SK-N-SH (cell line): ENCODE data around the gene DGKI. TPM values are rescaled to one million over a fixed set of nuclear protein-coding genes. Genes with fewer than 3 reads are reported as not detected.

ENCODE experiments used
- CTCF ChIA-PET: fragments of 300-600, 350-600 bp; formaldehyde crosslinking; extraction: SDS; loops from one replicate; lab custom pipeline; 2021; lab: Yijun Ruan, JAX
- POLR2A ChIA-PET: fragments of 350-600 bp; sonication (Branson Sonifier 250); formaldehyde crosslinking; extraction: SDS; loops from one replicate; lab custom pipeline; 2020; ENCODE audit warnings: antibody characterized with exemption, inconsistent platforms; lab: Yijun Ruan, JAX
- DNase-seq: peaks from one replicate; pipeline ENCODE4 v3.0.0; 2012
- H2AFZ ChIP-seq: fragments of 200-600 bp; sonication (generic); 2 replicates; pipeline ENCODE4 v1.8.1; 2016; ENCODE audit warnings: antibody characterized with exemption, mild to moderate bottlenecking, low read depth
- H3F3A ChIP-seq: fragments of 200-600 bp; sonication (generic); replicated peaks from 2 replicates; pipeline ENCODE3; 2016; ENCODE audit warnings: antibody characterized with exemption, mild to moderate bottlenecking; ENCODE audit not compliant: insufficient read depth
- H3K27ac ChIP-seq, 2 experiments: fragments of 200-500 bp in 1 of 2; fragments of 200-600 bp in 1 of 2; sonication (Bioruptor generic) in 1 of 2; sonication (generic), shearing (Covaris generic) in 1 of 2; 2 replicates each; pipeline versions ENCODE4 v1.5.1 to v1.6.1; 2014 to 2016; ENCODE audit warnings: low read depth in 2 of 2, inconsistent platforms in 1 of 2, low read length in 1 of 2, mild to moderate bottlenecking in 1 of 2, mixed read lengths in 1 of 2
- H3K27me3 ChIP-seq: fragments of 200-600 bp; sonication (generic), shearing (Covaris generic); 2 replicates; pipeline ENCODE4 v1.6.1; 2016; ENCODE audit warnings: mixed run types; ENCODE audit not compliant: insufficient read depth
- H3K36me3 ChIP-seq, 2 experiments: fragments of 200-500 bp in 1 of 2; fragments of 200-600 bp in 1 of 2; sonication (Bioruptor generic) in 1 of 2; sonication (generic) in 1 of 2; replicated peaks in 1 of 2; 2 replicates each; pipeline versions ENCODE3 to v1.5.1; 2014 to 2016; ENCODE audit warnings: low read length in 1 of 2, mild to moderate bottlenecking in 1 of 2; ENCODE audit not compliant: insufficient read depth in 2 of 2, control insufficient read depth in 1 of 2
- H3K4me1 ChIP-seq, 2 experiments: fragments of 200-500 bp in 1 of 2; fragments of 200-600 bp in 1 of 2; sonication (Bioruptor generic) in 1 of 2; sonication (generic), shearing (Covaris generic) in 1 of 2; 2 replicates each; pipeline versions ENCODE4 v1.5.1 to v1.6.1; 2014 to 2016; ENCODE audit warnings: low read depth in 1 of 2, low read length in 1 of 2, mixed run types in 1 of 2; ENCODE audit not compliant: insufficient read depth in 2 of 2, control insufficient read depth in 1 of 2
- H3K4me2 ChIP-seq: fragments of 200-600 bp; sonication (generic), shearing (Covaris generic); 2 replicates; pipeline ENCODE4 v1.6.1; 2017; ENCODE audit warnings: mixed run types
- H3K4me3 ChIP-seq, 2 experiments: fragments of 200-500 bp in 1 of 2; fragments of 200-600 bp in 1 of 2; sonication (Bioruptor generic) in 1 of 2; sonication (generic), shearing (Covaris generic) in 1 of 2; 2 replicates each; pipeline versions ENCODE4 v1.5.1 to v1.8.1; 2014 to 2016; ENCODE audit warnings: low read depth in 2 of 2, inconsistent platforms in 1 of 2, low read length in 1 of 2, mild to moderate bottlenecking in 1 of 2, mixed read lengths in 1 of 2, moderate library complexity in 1 of 2
- H3K79me2 ChIP-seq: fragments of 200-600 bp; sonication (generic); 2 replicates; pipeline ENCODE4 v1.8.1; 2017; ENCODE audit warnings: mild to moderate bottlenecking; ENCODE audit not compliant: insufficient read depth
- H3K9ac ChIP-seq: fragments of 200-600 bp; sonication (generic); 2 replicates; pipeline ENCODE4 v1.6.1; 2017; ENCODE audit warnings: mixed run types
- H3K9me2 ChIP-seq: fragments of 200-600 bp; sonication (generic); 2 replicates; pipeline ENCODE4 v1.6.1; 2017; ENCODE audit warnings: mixed run types
- H3K9me3 ChIP-seq: fragments of 200-600 bp; sonication (generic); 2 replicates; pipeline ENCODE4 v1.6.1; 2017; ENCODE audit warnings: mixed run types, mild to moderate bottlenecking, moderate library complexity
- H4K20me1 ChIP-seq: fragments of 200-600 bp; sonication (generic); 2 replicates; pipeline ENCODE4 v1.6.1; 2017; ENCODE audit warnings: mild to moderate bottlenecking, mixed run types; ENCODE audit not compliant: insufficient read depth
- CHD2 ChIP-seq: fragments of 150-350 bp; IDR thresholded peaks from 2 replicates; pipeline ENCODE4 v1.6.1; 2018; ENCODE audit warnings: low read length; ENCODE audit not compliant: partially characterized antibody
- EP300 ChIP-seq, 2 experiments: IDR thresholded peaks; 2 replicates each; pipeline versions ENCODE4 v1.4.0 to v1.6.1; 2012; ENCODE audit warnings: borderline replicate concordance in 1 of 2, low read depth in 1 of 2, low read length in 1 of 2
- EZH2phosphoT487 ChIP-seq: fragments of 200-600 bp; sonication (generic); IDR thresholded peaks from 2 replicates; pipeline ENCODE4 v1.6.1; 2017; ENCODE audit warnings: low read depth, mixed run types, mild to moderate bottlenecking, antibody characterized with exemption, moderate library complexity, borderline replicate concordance
- FOXJ3 ChIP-seq: sonication (generic); formaldehyde crosslinking; IDR thresholded peaks from 2 replicates; pipeline ENCODE4 v1.5.1; 2020; ENCODE audit warnings: mild to moderate bottlenecking, missing genetic modification reagents
- FOXM1 ChIP-seq: IDR thresholded peaks from 2 replicates; pipeline ENCODE4 v1.4.0; 2012; ENCODE audit warnings: low read depth, mild to moderate bottlenecking
- GATA2 ChIP-seq: sonication (generic); formaldehyde crosslinking; IDR thresholded peaks from 2 replicates; pipeline ENCODE4 v1.5.0; 2020; ENCODE audit warnings: mild to moderate bottlenecking, missing genetic modification reagents
- JUND ChIP-seq: IDR thresholded peaks from 2 replicates; pipeline ENCODE4 v1.4.0; 2012
- RAD21 ChIP-seq: IDR thresholded peaks from 2 replicates; pipeline ENCODE4 v1.6.1; 2012; ENCODE audit warnings: mild to moderate bottlenecking, low read length
- RCOR1 ChIP-seq: fragments of 150-350 bp; IDR thresholded peaks from 2 replicates; pipeline ENCODE4 v1.6.1; 2017; ENCODE audit warnings: antibody characterized with exemption, low read length
- RFX5 ChIP-seq: IDR thresholded peaks from 2 replicates; pipeline ENCODE4 v1.6.1; 2012; ENCODE audit warnings: mild to moderate bottlenecking, improper control_type of control experiment, low read length
- RXRA ChIP-seq: IDR thresholded peaks from 2 replicates; pipeline ENCODE4 v1.4.0; 2012; ENCODE audit warnings: low read depth, mild to moderate bottlenecking, borderline replicate concordance
- SIN3A ChIP-seq: IDR thresholded peaks from 2 replicates; pipeline ENCODE4 v1.6.1; 2012; ENCODE audit warnings: low read depth, mild to moderate bottlenecking, low read length, moderate library complexity, borderline replicate concordance
- SMC3 ChIP-seq: IDR thresholded peaks from 2 replicates; pipeline ENCODE4 v1.6.1; 2012; ENCODE audit warnings: low read depth, low read length, improper control_type of control experiment
- TAF1 ChIP-seq: IDR thresholded peaks from 2 replicates; pipeline ENCODE4 v1.6.1; 2012; ENCODE audit warnings: low read depth, mild to moderate bottlenecking, low read length, moderate library complexity, borderline replicate concordance
- YY1 ChIP-seq: IDR thresholded peaks from 2 replicates; pipeline ENCODE4 v1.4.0; 2012; ENCODE audit warnings: low read depth, mild to moderate bottlenecking
- WGBS: methylation state at CpG from one replicate; pipeline ENCODE4 v1.1.6; 2017; ENCODE audit warnings: low lambda C conversion rate; 5-methylcytosine and 5-hydroxymethylcytosine counted together
- polyA plus RNA-seq, 3 experiments: library from polyadenylated mRNA; depleted of rRNA; stranded (reverse); fragments of >200 nt; gene quantifications; 2 replicates each; pipeline ENCODE4 v1.2.3, GENCODE V29; 2012
- TF ChIP-seq, protein P1 (sequence below): fragments of 150-350 bp; IDR thresholded peaks from 2 replicates; pipeline ENCODE4 v1.6.1; 2017; ENCODE audit warnings: antibody characterized with exemption, low read length, low read depth, borderline replicate concordance
- TF ChIP-seq, protein P2 (sequence below): IDR thresholded peaks from 2 replicates; pipeline ENCODE4 v1.4.0; 2012; ENCODE audit warnings: low read depth
- TF ChIP-seq, protein P3 (sequence below): fragments of 200-600 bp; sonication (generic); IDR thresholded peaks from 2 replicates; pipeline ENCODE4 v1.6.1; 2017; ENCODE audit warnings: antibody characterized with exemption, mild to moderate bottlenecking, moderate library complexity
- TF ChIP-seq, protein P4 (sequence below): fragments of 150-350 bp; IDR thresholded peaks from 2 replicates; pipeline ENCODE4 v1.6.1; 2016; ENCODE audit warnings: mild to moderate bottlenecking, low read depth, low read length
- TF ChIP-seq, protein P5 (sequence below): IDR thresholded peaks from 2 replicates; pipeline ENCODE4; 2012

The DGKI gene
- polyA plus RNA-seq, 1 of the 3 experiments (the other 2 are of a cell fraction): 1.3 TPM

DNA sequence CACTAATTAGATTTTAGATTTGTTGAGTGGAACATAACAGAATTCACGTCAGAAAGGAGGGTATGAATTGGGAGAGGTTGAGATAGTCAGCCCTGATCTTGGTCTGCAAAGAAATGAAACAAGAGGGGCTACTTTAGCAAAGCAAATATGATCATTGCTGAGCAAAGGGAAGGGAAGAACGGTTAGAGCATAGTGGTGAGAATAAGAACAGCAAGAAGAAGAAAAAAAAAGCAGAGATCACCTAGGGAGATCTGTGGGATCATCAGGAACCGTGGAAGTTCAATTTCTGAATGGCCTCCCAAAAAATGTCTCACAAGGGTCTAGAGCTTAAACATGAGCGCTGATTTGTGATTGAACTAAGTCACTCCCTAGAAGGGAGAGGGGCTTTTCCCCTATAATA is 156.1 kb downstream of the DGKI start:
- 80% methylated on average over 4 of the region's 4 CpGs for whole genome bisulfite sequencing
- no peak overlapping the region for H3K9ac ChIP-seq
- H3K4me1 ChIP-seq: peaks cover 13 to 27% of the 10 kb centered on the region in 2 experiments; a peak in 3 of 4 replicates

DNA sequence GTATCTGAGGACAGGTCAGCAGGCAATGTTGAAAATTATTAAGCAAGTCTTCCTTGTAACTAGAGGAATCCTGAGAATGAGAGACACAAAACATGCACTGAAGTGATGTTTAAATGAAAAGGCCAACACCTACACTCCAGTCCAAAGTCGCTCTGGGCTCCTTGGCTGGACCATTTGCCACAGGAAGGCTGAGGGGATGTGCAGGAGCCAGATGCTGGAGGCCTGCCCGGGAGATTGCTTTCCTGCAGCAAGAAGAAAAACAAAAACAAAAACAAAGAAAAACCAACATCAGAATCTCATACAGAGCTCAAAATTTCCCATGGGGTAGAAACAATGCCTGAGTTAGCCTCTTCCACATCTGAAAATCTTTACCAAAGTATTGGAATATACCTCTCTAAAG is 157.0 kb downstream of the DGKI start:
- Histone ChIP-seq H3K79me2 (no peaks in the 10 kb centered on the region), H3K27ac (no peak overlapping the region), H2AFZ (no peak overlapping the region), H3K27me3 (no peaks in the 10 kb centered on the region), H3K9me3 (no peaks in the 10 kb centered on the region), H3K4me1 (peaks cover 22 to 34% of the 10 kb centered on the region in 2 experiments; a peak in 3 of 4 replicates), H3K4me2 (no peak overlapping the region), H4K20me1 (no peaks in the 10 kb centered on the region), H3K9ac (no peak overlapping the region), H3F3A (peaks cover 19% of the 10 kb centered on the region), H3K4me3 (no peak overlapping the region), H3K9me2 (no peaks in the 10 kb centered on the region), H3K36me3 (no peaks in the 10 kb centered on the region)
- TF ChIP-seq RFX5 (no peak), YY1 (no peak), CHD2 (no peak), RCOR1 (no peak), EZH2phosphoT487 (no peak), FOXJ3 (CRISPR knock-in tag) (no peak), JUND (no peak), SMC3 (no peak), FOXM1 (no peak)
- TF ChIP-seq, protein P1, sequence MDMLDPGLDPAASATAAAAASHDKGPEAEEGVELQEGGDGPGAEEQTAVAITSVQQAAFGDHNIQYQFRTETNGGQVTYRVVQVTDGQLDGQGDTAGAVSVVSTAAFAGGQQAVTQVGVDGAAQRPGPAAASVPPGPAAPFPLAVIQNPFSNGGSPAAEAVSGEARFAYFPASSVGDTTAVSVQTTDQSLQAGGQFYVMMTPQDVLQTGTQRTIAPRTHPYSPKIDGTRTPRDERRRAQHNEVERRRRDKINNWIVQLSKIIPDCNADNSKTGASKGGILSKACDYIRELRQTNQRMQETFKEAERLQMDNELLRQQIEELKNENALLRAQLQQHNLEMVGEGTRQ: no peak
- TF ChIP-seq, protein P2, sequence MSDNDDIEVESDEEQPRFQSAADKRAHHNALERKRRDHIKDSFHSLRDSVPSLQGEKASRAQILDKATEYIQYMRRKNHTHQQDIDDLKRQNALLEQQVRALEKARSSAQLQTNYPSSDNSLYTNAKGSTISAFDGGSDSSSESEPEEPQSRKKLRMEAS: no peak
- TF ChIP-seq, protein P3, sequence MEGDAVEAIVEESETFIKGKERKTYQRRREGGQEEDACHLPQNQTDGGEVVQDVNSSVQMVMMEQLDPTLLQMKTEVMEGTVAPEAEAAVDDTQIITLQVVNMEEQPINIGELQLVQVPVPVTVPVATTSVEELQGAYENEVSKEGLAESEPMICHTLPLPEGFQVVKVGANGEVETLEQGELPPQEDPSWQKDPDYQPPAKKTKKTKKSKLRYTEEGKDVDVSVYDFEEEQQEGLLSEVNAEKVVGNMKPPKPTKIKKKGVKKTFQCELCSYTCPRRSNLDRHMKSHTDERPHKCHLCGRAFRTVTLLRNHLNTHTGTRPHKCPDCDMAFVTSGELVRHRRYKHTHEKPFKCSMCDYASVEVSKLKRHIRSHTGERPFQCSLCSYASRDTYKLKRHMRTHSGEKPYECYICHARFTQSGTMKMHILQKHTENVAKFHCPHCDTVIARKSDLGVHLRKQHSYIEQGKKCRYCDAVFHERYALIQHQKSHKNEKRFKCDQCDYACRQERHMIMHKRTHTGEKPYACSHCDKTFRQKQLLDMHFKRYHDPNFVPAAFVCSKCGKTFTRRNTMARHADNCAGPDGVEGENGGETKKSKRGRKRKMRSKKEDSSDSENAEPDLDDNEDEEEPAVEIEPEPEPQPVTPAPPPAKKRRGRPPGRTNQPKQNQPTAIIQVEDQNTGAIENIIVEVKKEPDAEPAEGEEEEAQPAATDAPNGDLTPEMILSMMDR: no peak
- TF ChIP-seq, protein P4, sequence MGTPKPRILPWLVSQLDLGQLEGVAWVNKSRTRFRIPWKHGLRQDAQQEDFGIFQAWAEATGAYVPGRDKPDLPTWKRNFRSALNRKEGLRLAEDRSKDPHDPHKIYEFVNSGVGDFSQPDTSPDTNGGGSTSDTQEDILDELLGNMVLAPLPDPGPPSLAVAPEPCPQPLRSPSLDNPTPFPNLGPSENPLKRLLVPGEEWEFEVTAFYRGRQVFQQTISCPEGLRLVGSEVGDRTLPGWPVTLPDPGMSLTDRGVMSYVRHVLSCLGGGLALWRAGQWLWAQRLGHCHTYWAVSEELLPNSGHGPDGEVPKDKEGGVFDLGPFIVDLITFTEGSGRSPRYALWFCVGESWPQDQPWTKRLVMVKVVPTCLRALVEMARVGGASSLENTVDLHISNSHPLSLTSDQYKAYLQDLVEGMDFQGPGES: no peak
- WGBS: 81% methylated on average over 2 of the region's 2 CpGs
- POLR2A ChIA-PET: no interaction called here
- DNase-seq: no peak
- CTCF ChIA-PET: interaction anchor here (4.4 kb wide), 1 partner anchor 34 kb away, joined by 23 read pairs; no protein-coding TSS in a partner anchor

More for the DNA sequence above, 156.1 kb downstream of the DGKI start:
- Histone ChIP-seq H3K27ac (no peak overlapping the region), H3K79me2 (no peaks in the 10 kb centered on the region), H3K9me2 (no peaks in the 10 kb centered on the region), H3K27me3 (no peaks in the 10 kb centered on the region), H3K9me3 (no peaks in the 10 kb centered on the region), H2AFZ (no peak overlapping the region), H3F3A (peaks cover 19% of the 10 kb centered on the region), H4K20me1 (no peaks in the 10 kb centered on the region), H3K4me2 (no peak overlapping the region), H3K4me3 (no peak overlapping the region), H3K36me3 (no peaks in the 10 kb centered on the region)
- POLR2A ChIA-PET: interaction anchor here (0.7 kb wide), 1 partner anchor 12 kb away, joined by 3 read pairs; no protein-coding TSS in a partner anchor
- no peak for DNase-seq
- CTCF ChIA-PET: interaction anchor here (1.1 to 4.4 kb wide), 4 partner anchors 12 to 60 kb away, joined by 3 to 23 read pairs (median 4); no protein-coding TSS in a partner anchor
- no peak for TF ChIP-seq SMC3
- no peak for TF ChIP-seq EZH2phosphoT487
- TF ChIP-seq CHD2: no peak
- TF ChIP-seq EP300 (IDR thresholded peaks at IDR 0.05; ENCODE audit: borderline replicate concordance in 1 of 2, low read depth in 1 of 2, low read length in 1 of 2): no peak
- no peak for TF ChIP-seq FOXJ3 (CRISPR knock-in tag)
- no peak for TF ChIP-seq YY1
- no peak for TF ChIP-seq RXRA
- no peak for TF ChIP-seq SIN3A
- TF ChIP-seq, protein P5, sequence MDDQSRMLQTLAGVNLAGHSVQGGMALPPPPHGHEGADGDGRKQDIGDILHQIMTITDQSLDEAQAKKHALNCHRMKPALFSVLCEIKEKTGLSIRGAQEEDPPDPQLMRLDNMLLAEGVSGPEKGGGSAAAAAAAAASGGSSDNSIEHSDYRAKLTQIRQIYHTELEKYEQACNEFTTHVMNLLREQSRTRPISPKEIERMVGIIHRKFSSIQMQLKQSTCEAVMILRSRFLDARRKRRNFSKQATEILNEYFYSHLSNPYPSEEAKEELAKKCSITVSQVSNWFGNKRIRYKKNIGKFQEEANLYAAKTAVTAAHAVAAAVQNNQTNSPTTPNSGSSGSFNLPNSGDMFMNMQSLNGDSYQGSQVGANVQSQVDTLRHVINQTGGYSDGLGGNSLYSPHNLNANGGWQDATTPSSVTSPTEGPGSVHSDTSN: no peak
- no peak for TF ChIP-seq GATA2
- no peak for TF ChIP-seq TAF1
- TF ChIP-seq RAD21: no peak
- TF ChIP-seq, all 33 proteins: peak for 0
